PFSK-1 (cell line): Measurements from ENCODE around the gene FGF5.

Source experiments
- FOXP2 ChIP-seq: optimal IDR thresholded peaks from 2 replicates; pipeline ENCODE3; 2011; ENCODE audit warnings: borderline replicate concordance, control low read depth, inconsistent platforms; ENCODE audit not compliant: insufficient read depth; ENCODE audit errors: extremely low read length, extremely low read depth
- POLR2AphosphoS5 ChIP-seq: IDR thresholded peaks from 2 replicates; pipeline ENCODE4 v1.6.1; 2012; ENCODE audit warnings: low read depth, mild to moderate bottlenecking, control low read depth, low read length, moderate library complexity
- SIN3A ChIP-seq: IDR thresholded peaks from 2 replicates; pipeline ENCODE4 v1.6.1; 2012; ENCODE audit warnings: mild to moderate bottlenecking, low read length, moderate library complexity, borderline replicate concordance; ENCODE audit not compliant: insufficient read depth
- TAF1 ChIP-seq: IDR thresholded peaks from 2 replicates; pipeline ENCODE4 v1.6.1; 2012; ENCODE audit warnings: low read length, control low read depth, borderline replicate concordance; ENCODE audit not compliant: insufficient read depth
- TF ChIP-seq, protein P1 (sequence below), 2 experiments: IDR thresholded peaks; 2 replicates each; pipeline versions ENCODE4 v1.6.1 to v1.8.0; 2011 to 2012; ENCODE audit warnings: low read depth in 2 of 2, low read length in 2 of 2, control low read depth in 1 of 2, inconsistent platforms in 1 of 2, mild to moderate bottlenecking in 1 of 2, moderate library complexity in 1 of 2; ENCODE audit not compliant: insufficient read depth in 1 of 2

FGF5 gene

GRCh38 chr4:80232707-80233370 lies 33.6 kb upstream of the FGF5 start:
- no peak for TF ChIP-seq FOXP2
- TF ChIP-seq SIN3A, result no peak
- TF ChIP-seq, protein P1, sequence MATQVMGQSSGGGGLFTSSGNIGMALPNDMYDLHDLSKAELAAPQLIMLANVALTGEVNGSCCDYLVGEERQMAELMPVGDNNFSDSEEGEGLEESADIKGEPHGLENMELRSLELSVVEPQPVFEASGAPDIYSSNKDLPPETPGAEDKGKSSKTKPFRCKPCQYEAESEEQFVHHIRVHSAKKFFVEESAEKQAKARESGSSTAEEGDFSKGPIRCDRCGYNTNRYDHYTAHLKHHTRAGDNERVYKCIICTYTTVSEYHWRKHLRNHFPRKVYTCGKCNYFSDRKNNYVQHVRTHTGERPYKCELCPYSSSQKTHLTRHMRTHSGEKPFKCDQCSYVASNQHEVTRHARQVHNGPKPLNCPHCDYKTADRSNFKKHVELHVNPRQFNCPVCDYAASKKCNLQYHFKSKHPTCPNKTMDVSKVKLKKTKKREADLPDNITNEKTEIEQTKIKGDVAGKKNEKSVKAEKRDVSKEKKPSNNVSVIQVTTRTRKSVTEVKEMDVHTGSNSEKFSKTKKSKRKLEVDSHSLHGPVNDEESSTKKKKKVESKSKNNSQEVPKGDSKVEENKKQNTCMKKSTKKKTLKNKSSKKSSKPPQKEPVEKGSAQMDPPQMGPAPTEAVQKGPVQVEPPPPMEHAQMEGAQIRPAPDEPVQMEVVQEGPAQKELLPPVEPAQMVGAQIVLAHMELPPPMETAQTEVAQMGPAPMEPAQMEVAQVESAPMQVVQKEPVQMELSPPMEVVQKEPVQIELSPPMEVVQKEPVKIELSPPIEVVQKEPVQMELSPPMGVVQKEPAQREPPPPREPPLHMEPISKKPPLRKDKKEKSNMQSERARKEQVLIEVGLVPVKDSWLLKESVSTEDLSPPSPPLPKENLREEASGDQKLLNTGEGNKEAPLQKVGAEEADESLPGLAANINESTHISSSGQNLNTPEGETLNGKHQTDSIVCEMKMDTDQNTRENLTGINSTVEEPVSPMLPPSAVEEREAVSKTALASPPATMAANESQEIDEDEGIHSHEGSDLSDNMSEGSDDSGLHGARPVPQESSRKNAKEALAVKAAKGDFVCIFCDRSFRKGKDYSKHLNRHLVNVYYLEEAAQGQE (IDR thresholded peaks at IDR 0.05; ENCODE audit: insufficient read depth in 1 of 2, low read depth in 2 of 2, low read length in 2 of 2), result no peak
- no peak for TF ChIP-seq POLR2AphosphoS5
- no peak for TF ChIP-seq TAF1

- no peak for TF ChIP-seq TAF1
- no peak for TF ChIP-seq POLR2AphosphoS5
- TF ChIP-seq, protein P1 (IDR thresholded peaks at IDR 0.05; ENCODE audit: insufficient read depth in 1 of 2, low read depth in 2 of 2, low read length in 2 of 2), result no peak
- no peak for TF ChIP-seq FOXP2
- TF ChIP-seq SIN3A, result no peak
Observed at GRCh38 chr4:80233390-80233789, 33.1 kb upstream of the FGF5 start.

GRCh38 chr4:80235451-80235850 lies 31.0 kb upstream of the FGF5 start:
- TF ChIP-seq FOXP2, result no peak
- TF ChIP-seq POLR2AphosphoS5, result no peak
- TF ChIP-seq TAF1, result no peak
- TF ChIP-seq, protein P1 (IDR thresholded peaks at IDR 0.05; ENCODE audit: insufficient read depth in 1 of 2, low read depth in 2 of 2, low read length in 2 of 2), result no peak
- TF ChIP-seq SIN3A, result no peak

DNA sequence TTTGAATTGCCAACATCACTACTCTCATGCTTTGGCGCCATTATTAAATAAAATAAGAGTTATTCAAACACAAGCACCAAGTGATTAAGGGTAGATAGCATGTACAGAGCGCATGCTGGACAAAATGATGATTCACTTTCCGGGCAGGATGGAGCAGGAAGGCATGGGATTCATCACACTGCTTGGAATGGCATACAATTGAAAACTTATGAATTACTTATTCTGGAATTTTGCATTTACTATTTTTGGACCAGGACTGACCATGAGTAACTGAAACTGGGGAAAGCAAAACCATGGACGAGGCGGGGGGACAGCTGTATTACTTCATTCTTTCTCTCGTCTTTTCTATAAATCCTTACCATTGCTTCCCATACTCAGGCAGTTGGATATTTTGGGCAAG lies 28.5 kb upstream of the FGF5 start:
- TF ChIP-seq FOXP2 (no peak), POLR2AphosphoS5 (no peak)
- TF ChIP-seq, protein P1 (IDR thresholded peaks at IDR 0.05; ENCODE audit: insufficient read depth in 1 of 2, low read depth in 2 of 2, low read length in 2 of 2), result no peak
